GM23248 (cell line): ENCODE results near the gene AACS.

Source experiments
- EZH2 ChIP-seq: fragments of 200-600 bp; sonication (generic); IDR thresholded peaks from 2 replicates; pipeline ENCODE4 v1.6.1; 2018; ENCODE audit warnings: antibody characterized with exemption, mild to moderate bottlenecking; ENCODE audit not compliant: insufficient read depth, poor library complexity, severe bottlenecking
- EZH2phosphoT487 ChIP-seq: fragments of 200-600 bp; sonication (generic); IDR thresholded peaks from 2 replicates; pipeline ENCODE4 v1.6.1; 2018; ENCODE audit warnings: antibody characterized with exemption, moderate library complexity, mild to moderate bottlenecking, low read depth; ENCODE audit not compliant: insufficient read depth

GRCh38 chr12:125180144-125180543 lies 114.9 kb downstream of the AACS start:
- TF ChIP-seq EZH2phosphoT487 (no peak), EZH2 (no peak)
